GM12873 (cell line): ENCODE data around the gene FRK.

Source experiments
- CTCF ChIP-seq: IDR thresholded peaks from 2 replicates; pipeline ENCODE4 v1.5.1; 2012; ENCODE audit warnings: low read depth, mild to moderate bottlenecking, moderate library complexity, low read length, control low read depth; ENCODE audit not compliant: insufficient read depth; ENCODE audit errors: missing control alignments

Gene FRK

DNA sequence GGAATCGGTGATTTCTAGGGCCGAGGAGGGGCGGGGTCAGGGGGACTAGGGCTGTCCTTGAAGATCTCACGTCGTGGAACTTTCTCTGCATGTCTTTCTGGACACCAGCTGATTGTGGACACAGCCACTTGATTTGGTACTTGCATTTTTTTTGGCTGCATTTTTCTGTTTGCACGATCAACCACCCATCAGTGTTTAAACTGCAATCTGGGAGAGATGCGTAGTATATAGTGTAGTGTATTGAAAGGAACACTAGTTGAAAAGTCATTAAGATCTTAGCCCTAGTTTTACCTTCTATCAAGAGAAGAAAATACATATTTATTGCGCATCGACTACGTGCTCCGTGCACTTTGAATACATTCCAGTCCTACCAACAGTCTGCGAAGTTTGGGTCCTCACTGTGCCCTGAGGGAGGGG, 40.6 kb upstream of the FRK start:
- TF ChIP-seq CTCF = no peak

DNA sequence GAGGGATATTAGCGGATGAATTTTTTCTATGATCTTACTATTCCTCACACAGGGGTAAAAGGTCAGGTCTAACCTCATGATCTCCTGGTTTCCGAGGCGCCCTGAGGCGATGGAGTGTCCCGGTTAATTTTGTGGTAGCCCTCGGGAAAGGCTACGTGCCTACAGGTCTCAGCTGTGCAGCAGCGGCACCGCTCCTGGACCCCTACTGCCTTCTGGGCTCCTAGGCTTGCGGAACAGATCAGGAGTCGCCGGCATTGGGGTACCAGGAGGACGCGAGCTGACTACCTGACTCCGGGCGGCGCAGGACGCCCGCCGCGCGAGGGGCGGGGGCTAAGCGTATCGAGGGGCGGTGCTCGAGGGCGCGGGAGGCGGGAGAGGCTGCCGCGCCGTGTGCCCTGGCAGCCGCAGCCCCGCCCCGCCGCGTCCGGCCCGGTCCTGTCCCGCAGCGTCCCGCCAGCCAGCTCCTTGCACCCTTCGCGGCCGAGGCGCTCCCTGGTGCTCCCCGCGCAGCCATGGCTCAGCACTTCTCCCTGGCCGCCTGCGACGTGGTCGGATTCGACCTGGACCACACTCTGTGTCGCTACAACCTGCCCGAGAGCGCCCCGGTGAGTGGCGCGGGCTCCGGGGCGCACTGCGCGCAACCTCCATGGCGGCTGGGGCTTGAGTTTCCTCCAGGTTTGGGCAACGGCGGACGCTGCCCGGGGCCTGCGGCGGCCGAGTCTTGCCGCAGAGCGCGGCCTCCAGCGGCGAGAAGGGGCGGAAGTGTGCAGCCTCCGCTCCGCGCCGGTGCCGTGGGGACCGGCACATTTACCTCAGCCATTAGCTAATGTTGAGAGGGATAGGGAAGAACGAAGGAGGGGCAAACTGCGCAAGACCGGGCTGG, 40.0 kb upstream of the FRK start, which contains the start of gene NT5DC1:
Gene NT5DC1 (plus strand): TSS at position 435 of the 883 bp plus-strand sequence. CDS start 78 bp downstream, at position 513.
- TF ChIP-seq CTCF = peak; percentile 46

GRCh38 chr6:116099036-116099435, 38.3 kb upstream of the FRK start:
- TF ChIP-seq CTCF = no peak

DNA sequence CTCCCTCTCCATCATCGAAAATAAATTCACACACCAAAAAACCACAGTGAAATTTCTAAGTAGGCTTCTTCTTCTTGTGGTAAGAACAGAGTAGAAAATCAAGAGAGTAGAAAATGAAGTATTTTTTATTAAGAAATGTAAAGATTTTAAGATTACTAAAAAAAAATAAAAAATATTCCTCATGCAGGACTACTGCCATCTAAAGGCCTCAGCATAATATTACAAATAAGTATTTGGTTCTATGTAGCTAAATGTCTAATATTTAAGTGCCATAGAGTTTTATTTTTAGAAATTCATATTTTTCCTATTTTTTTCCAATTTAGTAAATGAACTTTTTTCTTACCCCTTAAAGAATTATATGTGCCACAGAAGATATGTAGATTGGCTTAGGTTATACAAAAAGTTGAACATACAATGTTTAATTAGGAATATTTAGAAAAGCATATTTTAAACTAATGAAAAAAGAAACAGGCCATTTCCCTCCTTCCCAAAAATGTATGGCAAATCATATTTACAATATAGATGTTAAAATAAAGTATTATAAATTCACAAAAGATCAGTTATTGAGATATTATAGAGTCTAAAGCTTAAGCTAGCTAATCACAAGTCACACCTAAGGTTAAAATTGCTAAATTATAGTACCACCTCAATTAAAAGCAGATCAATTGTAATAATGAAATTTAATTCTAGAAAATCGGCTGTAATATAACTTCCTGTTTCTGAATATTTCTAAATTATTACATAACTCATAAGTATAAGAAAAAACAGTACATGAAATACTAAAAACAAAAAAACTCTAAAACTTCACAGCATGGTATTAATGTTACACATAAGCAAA, 36.5 kb upstream of the FRK start:
- peak; percentile 5 for TF ChIP-seq CTCF

GRCh38 chr6:116094041-116094440, 33.4 kb upstream of the FRK start:
- TF ChIP-seq CTCF = no peak

DNA sequence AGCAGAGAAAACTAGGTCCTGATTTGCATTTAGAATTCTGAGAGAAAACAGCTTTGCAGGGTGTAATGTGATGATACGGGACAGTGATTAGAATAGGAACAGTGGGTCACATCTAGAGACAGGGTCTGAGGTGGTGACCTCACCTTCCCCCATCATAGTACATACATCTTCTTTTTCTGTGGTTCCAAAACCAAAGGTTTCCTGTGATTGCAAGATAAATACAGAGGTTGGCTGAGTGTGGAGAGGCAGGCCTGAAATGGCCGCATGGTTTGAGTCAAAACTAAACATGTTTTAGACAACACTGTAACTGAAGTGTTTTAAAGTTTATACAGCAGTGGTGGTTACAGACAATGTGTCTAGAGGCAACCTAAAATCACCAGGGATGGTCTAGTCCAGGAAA, 29.6 kb upstream of the FRK start:
- no peak for TF ChIP-seq CTCF

DNA sequence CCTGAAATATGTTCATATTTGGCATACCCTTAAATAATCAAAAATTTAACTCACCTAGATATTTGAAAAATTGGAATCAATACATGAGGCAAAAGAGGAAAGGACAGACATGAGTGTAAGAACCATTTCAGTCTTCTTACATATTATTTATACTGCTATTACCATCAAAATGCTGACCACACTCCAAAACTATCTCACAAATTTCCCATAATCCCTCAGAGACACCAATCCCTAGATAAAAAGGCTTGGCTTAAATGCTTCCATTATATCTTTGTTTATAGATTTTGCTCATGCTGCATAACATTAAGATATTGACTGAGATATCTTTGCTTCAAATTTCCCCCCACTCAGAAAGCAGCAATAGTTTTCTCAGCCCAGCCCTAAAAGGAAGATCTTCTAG, 28.3 kb upstream of the FRK start:
- TF ChIP-seq CTCF = no peak
